Germinal center (tissue), 1 donor: ENCODE measurements around the gene SRCAP.
A peak's percentile ranks its signal among the peaks of the same experiment; 100 is the strongest.

Experiments used
- DNase-seq: peaks from one replicate; pipeline ENCODE4 v3.0.0; 2012; ENCODE audit warnings: mixed read lengths, low spot score

The SRCAP gene

DNA sequence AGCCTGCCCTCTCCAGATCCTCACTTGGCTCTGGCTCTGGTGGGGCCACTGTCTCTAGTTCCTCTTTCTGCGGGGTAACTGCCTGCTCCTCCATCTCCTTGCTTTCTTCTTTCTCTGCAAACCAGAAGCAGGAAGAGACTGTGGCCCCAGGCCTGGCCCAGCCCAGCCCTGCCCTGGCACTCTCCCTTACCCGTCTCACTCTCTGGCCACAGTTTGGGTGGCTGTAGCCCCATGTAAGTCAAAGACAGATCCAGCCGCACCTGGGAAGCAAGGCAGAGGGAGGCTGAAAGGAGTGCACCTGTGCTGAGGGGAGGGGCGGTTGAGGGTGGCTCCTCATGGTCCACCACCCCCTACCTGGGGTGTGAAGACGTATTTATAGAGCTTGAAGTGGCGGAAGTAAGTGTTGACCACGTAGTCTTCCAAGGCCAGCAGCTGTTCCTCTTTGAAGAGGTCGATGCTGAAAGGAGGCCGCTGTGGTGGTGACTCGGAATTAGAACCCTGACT lies 60.1 kb downstream of the SRCAP start:
- DNase-seq: no peak

DNA sequence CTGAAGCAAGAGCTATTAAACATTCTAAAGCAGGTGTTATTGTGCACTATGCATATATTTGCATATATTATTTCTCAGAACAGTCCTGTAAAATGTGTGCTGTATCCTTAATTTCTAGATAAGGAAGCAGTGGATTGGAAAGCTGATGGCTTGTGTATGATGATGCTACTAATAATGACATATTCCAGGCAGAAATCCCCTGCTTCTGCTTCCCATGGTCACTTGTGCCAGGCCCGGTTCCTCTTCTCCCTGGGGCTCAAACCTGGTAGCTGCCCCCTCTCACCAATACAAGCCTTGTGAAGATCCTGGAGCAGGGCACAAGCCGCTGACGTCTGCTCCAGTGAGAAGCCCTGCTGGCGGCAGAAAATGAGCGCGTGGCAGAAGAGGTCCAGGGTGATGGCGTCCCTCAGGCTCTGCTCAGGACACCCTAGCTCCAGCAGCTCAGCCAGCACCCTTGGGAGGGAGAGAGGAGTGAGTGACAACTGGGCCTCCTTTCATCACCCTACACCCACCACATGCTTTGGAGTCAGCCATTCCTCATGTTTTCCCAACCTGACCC lies 61.1 kb downstream of the SRCAP start:
- DNase-seq: no peak

DNA sequence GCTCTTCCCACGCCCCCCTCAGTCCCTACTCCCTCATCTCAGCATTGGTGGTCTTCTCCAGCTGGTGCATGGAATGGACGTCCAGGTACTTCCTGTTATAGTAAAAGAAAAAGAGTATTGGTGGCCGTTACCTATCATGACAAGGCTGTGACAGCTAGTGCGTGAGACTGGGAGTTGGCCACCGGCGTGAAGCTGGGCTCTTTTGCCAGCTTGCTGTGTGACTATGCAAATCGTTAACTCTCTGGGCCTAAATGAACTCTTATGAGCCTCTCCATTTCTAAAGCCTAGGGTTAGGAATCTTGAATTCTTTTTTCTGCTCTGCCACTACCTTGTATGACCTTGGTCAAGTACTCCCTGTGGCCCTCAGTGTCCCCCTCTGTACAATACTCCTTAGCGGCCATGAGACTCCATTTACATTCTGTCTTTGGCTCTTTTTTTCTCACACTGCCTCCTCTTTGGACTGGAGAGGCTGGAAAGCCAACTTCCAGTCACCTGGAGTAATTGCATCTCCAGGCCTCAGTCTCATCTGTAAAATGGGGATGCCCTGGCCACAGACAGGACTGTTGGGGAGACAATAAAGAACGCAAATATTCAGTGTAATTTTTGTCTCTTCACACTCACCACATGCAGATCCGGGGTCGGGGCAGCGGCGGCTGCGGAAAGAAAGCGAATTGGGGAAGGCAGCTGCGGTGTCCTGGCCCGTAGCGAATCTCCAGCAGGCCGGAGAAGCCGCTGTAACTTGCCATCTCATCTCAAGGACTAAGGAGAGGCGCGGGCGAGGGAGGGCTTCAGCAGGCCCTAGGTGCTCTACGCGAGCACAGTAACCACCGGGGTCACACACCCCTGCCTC lies 61.8 kb downstream of the SRCAP start:
- DNase-seq: peak; percentile 31

GRCh38 chr16:30761427-30761927 lies 62.5 kb downstream of the SRCAP start:
- DNase-seq: peak; percentile 75

GRCh38 chr16:30761928-30762902 lies 63.2 kb downstream of the SRCAP start, which contains the start of the genes CFAP119 and RNF40:
Gene CFAP119 (minus strand): TSS chr16:30762062. CDS start chr16:30761748, 314 bp downstream.
Gene RNF40 (plus strand): TSS chr16:30762322. CDS start chr16:30762546, 224 bp downstream.
- peak; percentile 97 for DNase-seq

GRCh38 chr16:30762991-30763725 lies 64.2 kb downstream of the SRCAP start:
- no peak for DNase-seq

DNA sequence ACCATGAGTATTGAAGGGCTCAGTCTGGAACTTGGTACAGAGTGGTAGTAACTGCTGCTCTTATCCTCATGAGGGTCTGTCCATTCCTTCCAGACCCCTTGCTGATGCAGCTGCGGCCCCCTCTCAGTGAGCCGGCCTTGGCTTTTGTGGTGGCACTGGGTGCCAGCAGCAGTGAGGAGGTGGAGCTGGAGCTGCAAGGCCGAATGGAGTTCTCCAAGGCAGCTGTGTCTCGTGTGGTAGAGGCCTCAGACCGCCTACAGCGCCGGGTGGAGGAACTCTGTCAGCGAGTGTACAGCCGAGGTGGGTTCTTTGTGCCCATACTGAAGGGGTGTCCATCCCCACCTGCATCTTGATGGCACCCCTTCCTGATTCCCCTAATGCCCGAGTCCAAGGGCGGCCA lies 65.1 kb downstream of the SRCAP start:
- no peak for DNase-seq

DNA sequence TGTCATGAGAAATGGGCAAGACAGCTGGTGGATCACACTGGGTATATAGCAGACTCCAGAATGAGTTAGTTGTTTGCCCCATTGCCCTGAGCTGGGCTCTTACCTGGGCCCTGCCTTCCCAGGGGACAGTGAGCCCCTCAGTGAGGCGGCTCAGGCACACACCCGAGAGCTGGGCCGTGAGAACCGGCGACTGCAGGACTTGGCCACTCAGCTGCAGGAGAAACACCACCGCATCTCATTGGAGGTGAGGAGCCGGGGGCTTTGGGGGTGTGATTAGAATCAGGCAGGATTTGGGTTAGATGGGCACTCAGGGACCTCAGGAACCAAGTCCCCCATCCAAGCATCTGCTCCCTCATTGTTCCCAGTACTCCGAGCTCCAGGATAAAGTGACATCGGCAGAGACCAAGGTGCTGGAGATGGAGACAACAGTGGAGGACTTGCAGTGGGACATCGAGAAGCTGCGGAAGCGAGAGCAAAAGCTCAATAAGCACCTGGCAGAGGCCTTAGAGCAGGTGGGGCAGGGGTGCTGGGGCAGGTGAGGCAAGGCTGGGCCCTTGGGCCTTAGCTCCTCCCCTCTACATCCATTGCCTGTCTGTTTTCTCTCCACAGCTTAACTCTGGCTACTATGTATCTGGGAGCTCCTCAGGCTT lies 66.0 kb downstream of the SRCAP start:
- DNase-seq: no peak

- no peak for DNase-seq
Measured at GRCh38 chr16:30766206-30766932, 67.4 kb downstream of the SRCAP start.

- no peak for DNase-seq
Measured at GRCh38 chr16:30766933-30767284, 67.9 kb downstream of the SRCAP start.

GRCh38 chr16:30767767-30768465 lies 68.9 kb downstream of the SRCAP start:
- DNase-seq: peak; percentile 70

DNA sequence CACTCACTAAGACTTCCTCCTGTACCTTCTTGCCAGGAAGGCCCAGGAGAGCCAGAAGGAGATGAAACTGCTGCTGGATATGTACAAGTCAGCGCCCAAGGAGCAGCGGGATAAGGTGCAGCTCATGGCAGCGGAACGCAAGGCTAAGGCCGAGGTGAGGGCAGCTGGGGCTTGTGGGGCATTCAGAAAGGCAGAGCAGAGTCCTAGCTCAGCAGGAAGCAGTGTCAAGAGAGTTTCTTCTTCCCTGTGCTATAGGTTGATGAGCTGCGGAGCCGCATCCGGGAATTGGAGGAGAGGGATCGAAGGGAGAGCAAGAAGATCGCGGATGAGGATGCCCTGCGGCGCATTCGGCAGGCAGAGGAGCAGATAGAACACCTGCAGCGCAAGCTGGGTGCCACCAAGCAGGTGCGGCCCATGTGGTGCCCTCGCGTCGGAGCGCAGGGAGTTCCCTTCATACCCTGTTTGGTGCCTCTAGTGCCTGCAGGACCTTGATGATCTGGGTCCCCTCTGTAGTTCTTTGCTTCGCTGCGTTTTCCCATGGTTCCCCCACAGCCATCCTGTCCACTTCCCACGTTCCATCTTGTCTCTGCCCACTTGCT lies 69.7 kb downstream of the SRCAP start:
- DNase-seq: no peak

- peak; percentile 49 for DNase-seq
Measured at GRCh38 chr16:30769379-30770089, 70.6 kb downstream of the SRCAP start.

GRCh38 chr16:30771726-30772125 lies 72.8 kb downstream of the SRCAP start:
- no peak for DNase-seq

- no peak for DNase-seq
Measured at GRCh38 chr16:30773826-30774225, 74.9 kb downstream of the SRCAP start.

GRCh38 chr16:30774367-30775130 lies 75.6 kb downstream of the SRCAP start:
- no peak for DNase-seq

DNA sequence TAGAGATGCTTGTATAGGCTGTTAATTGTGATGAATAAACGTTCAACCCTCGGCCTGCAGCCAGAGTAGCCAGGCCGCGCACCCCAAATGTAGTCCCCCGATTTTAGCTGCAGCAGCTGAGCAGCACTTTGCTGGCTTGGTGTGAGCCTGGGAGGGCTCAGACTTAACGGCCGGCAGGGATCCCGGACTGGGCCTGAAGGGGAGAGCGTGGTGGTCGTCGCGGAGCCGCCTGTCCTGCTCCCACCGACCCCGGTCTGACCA lies 76.1 kb downstream of the SRCAP start:
- DNase-seq: no peak
